ENCODE data around the gene DPYSL3.

- TF ChIP-seq, protein P1, sequence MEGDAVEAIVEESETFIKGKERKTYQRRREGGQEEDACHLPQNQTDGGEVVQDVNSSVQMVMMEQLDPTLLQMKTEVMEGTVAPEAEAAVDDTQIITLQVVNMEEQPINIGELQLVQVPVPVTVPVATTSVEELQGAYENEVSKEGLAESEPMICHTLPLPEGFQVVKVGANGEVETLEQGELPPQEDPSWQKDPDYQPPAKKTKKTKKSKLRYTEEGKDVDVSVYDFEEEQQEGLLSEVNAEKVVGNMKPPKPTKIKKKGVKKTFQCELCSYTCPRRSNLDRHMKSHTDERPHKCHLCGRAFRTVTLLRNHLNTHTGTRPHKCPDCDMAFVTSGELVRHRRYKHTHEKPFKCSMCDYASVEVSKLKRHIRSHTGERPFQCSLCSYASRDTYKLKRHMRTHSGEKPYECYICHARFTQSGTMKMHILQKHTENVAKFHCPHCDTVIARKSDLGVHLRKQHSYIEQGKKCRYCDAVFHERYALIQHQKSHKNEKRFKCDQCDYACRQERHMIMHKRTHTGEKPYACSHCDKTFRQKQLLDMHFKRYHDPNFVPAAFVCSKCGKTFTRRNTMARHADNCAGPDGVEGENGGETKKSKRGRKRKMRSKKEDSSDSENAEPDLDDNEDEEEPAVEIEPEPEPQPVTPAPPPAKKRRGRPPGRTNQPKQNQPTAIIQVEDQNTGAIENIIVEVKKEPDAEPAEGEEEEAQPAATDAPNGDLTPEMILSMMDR (IDR thresholded peaks at IDR 0.05; ENCODE audit: extremely low read depth in 1 of 2, insufficient read depth in 1 of 2, low read depth in 1 of 2, low read length in 2 of 2), result no peak
- TF ChIP-seq GATA2 (IDR thresholded peaks at IDR 0.05; ENCODE audit: insufficient read depth, insufficient read length, low read depth, low read length), result no peak
- no peak for TF ChIP-seq POLR2AphosphoS5 (IDR thresholded peaks at IDR 0.05; ENCODE audit: insufficient read depth, low read depth, low read length)
- no peak for TF ChIP-seq MAX (IDR thresholded peaks at IDR 0.05; ENCODE audit: insufficient read depth, insufficient read length)
- no peak for TF ChIP-seq EZH2 (IDR thresholded peaks at IDR 0.05; ENCODE audit: borderline replicate concordance, low read depth, low read length, severe bottlenecking)
- TF ChIP-seq POLR2A (IDR thresholded peaks at IDR 0.05; ENCODE audit: low read depth, low read length), result no peak
These were observed 7.5 kb upstream of the DPYSL3 start for GRCh38 chr5:147517383-147517782.
